GM21390 (cell line): ENCODE data around the gene NR2F6.

Source experiments
- ATAC-seq: cut with Tn5 transposase; IDR thresholded peaks from one replicate; pipeline ENCODE4 v1.9.1; 2021; ENCODE audit not compliant: unreplicated experiment

NR2F6 gene

GRCh38 chr19:17264641-17264979 is 18.9 kb upstream of the NR2F6 start, which contains the start of gene USHBP1:
TSS of gene USHBP1 (minus strand) at chr19:17264745. CDS start at chr19:17264299, 446 bp downstream.
- no peak for ATAC-seq

GRCh38 chr19:17263712-17264640 is 18.3 kb upstream of the NR2F6 start:
- ATAC-seq, result no peak

- ATAC-seq, result no peak
These were observed 16.8 kb upstream of the NR2F6 start for GRCh38 chr19:17262557-17262956.

- peak; percentile 76 for ATAC-seq
These were observed 15.2 kb upstream of the NR2F6 start for GRCh38 chr19:17260842-17261325.

- ATAC-seq, result no peak
These were observed 14.2 kb upstream of the NR2F6 start for GRCh38 chr19:17259934-17260333.

- ATAC-seq, result no peak
These were observed 13.5 kb upstream of the NR2F6 start for GRCh38 chr19:17259118-17259780.

- ATAC-seq, result no peak
These were observed 10.4 kb upstream of the NR2F6 start for GRCh38 chr19:17256130-17256529.

- ATAC-seq, result no peak
These were observed 9.5 kb upstream of the NR2F6 start for GRCh38 chr19:17255150-17255621.

- no peak for ATAC-seq
These were observed 8.9 kb upstream of the NR2F6 start for GRCh38 chr19:17254636-17255035.

- ATAC-seq, result no peak
These were observed 4.3 kb upstream of the NR2F6 start for GRCh38 chr19:17249887-17250548.

GRCh38 chr19:17248011-17248776 is 2.5 kb upstream of the NR2F6 start:
- ATAC-seq, result no peak

- no peak for ATAC-seq
These were observed 1.1 kb upstream of the NR2F6 start for GRCh38 chr19:17246681-17247425.

GRCh38 chr19:17244618-17245534 is 843 bp downstream of the NR2F6 start:
- no peak for ATAC-seq

- ATAC-seq, result no peak
These were observed 1.7 kb downstream of the NR2F6 start for GRCh38 chr19:17243830-17244617.

- ATAC-seq, result no peak
These were observed 2.4 kb downstream of the NR2F6 start for GRCh38 chr19:17243211-17243829.

GRCh38 chr19:17242431-17243208 is 3.1 kb downstream of the NR2F6 start:
- ATAC-seq, result no peak

- ATAC-seq, result no peak
These were observed 4.8 kb downstream of the NR2F6 start for GRCh38 chr19:17240826-17241399.
